Right lobe of liver (tissue), 6 donors: ENCODE results near the gene KDM4C. TPM values are rescaled to one million over a fixed set of nuclear protein-coding genes. Genes with fewer than 3 reads are reported as not detected.
A peak's percentile ranks its signal among the peaks of the same experiment; 100 is the strongest.

ENCODE experiments used
- ATAC-seq, 4 donors: fragments of 200-7000 bp; cut with Tn5 transposase; one replicate each; pipeline ENCODE4 v1.9.1; 2020; ENCODE audit warnings: mild to moderate bottlenecking in 4 of 4, moderate library complexity in 4 of 4
- DNase-seq, 3 donors: peaks; one replicate each; pipeline ENCODE4 v3.0.0-alpha.2; 2020
- H3K27ac ChIP-seq, 3 donors: fragments of 200-600 bp; one replicate each; pipeline ENCODE4 v1.8.0; 2022
- H3K27me3 ChIP-seq, 2 donors: fragments of 200-600 bp; one replicate each; pipeline ENCODE4 v1.8.0; 2022
- H3K36me3 ChIP-seq, 4 donors: fragments of 200-600 bp; sonication (generic) in 1 of 4; one replicate each; pipeline versions ENCODE4 v1.5.1 to v1.8.0; 2017 to 2022; ENCODE audit warnings: control low read depth in 1 of 4
- H3K4me1 ChIP-seq, 4 donors: fragments of 200-600 bp; sonication (generic) in 1 of 4; one replicate each; pipeline versions ENCODE4 v1.5.1 to v1.8.0; 2017 to 2022; ENCODE audit warnings: control low read depth in 1 of 4
- H3K4me3 ChIP-seq, 3 donors: fragments of 200-600 bp; one replicate each; pipeline ENCODE4 v1.8.0; 2022
- H3K9me3 ChIP-seq, 4 donors: fragments of 200-600 bp; sonication (generic) in 1 of 4; one replicate each; pipeline versions ENCODE4 v1.5.1 to v1.8.0; 2017 to 2022; ENCODE audit warnings: control low read depth in 1 of 4
- CTCF ChIP-seq, 4 donors: fragments of 200-600 bp in 3 of 4; fragments of 450-650 bp in 1 of 4; IDR thresholded peaks; one replicate each; pipeline versions ENCODE4 v1.5.1 to v1.8.0; 2016 to 2022; ENCODE audit warnings: antibody characterized with exemption in 4 of 4, mild to moderate bottlenecking in 2 of 4
- POLR2A ChIP-seq: fragments of 450-650 bp; IDR thresholded peaks from one replicate; pipeline ENCODE4 v1.6.1; 2017; ENCODE audit warnings: antibody characterized with exemption, mild to moderate bottlenecking
- WGBS: methylation state at CpG from one replicate; pipeline ENCODE4 v1.1.6; 2018; ENCODE audit warnings: low coverage, low lambda C conversion rate; ENCODE audit not compliant: insufficient coverage; ENCODE audit errors: missing lambda C conversion rate; 5-methylcytosine and 5-hydroxymethylcytosine counted together
- intact Hi-C, 2 donors: fragments of 100-400 bp; cut with DNase I; formaldehyde crosslinking; loops; one replicate each; pipeline versions ENCODE4 v1.11.2 to v1.14.1; 2022
- total RNA-seq, 6 experiments: library from RNA; depleted of rRNA in 2 of 6; stranded (reverse); fragments of >200 nt in 2 of 6; fragmentation: NEBNext Ultra II Directional in 3 of 6; extraction: Animal tissue kit (Norgen Biotek cat#: 25700) in 3 of 6; gene quantifications; one replicate each; pipeline versions ENCODE4 v1.1.0 to v1.2.4, GENCODE V29; 2016 to 2023
- donor health status: DM: no; HTN: yes; CAD: no.
- donor health status: DM: no; HTN: no; CAD: no.
- donor health status: DM: no; HTN: no; CAD: no.
- donor health status: DM: no; HTN: yes; CAD: no.
- donor health status: DM: no; HTN: yes; CAD: no.

Gene KDM4C
- total RNA-seq, 6 experiments from 2014 or later, result 14.1 to 20.9 (median 15.3) TPM

GRCh38 chr9:6960777-6961176 is 203.0 kb downstream of the KDM4C start:
- intact Hi-C loops, result no loop called here
- H3K4me3 ChIP-seq, result no peak overlapping the region
- H3K4me1 ChIP-seq, result no peaks in the 10 kb centered on the region
- H3K36me3 ChIP-seq, result peaks cover 0 to 5% (median 0%) of the 10 kb centered on the region in 4 donors
- H3K9me3 ChIP-seq, result no peaks in the 10 kb centered on the region
- no peak overlapping the region for H3K27ac ChIP-seq
- ATAC-seq (no peak), DNase-seq (no peak)
- 96% methylated on average over 3 of the region's 3 CpGs for WGBS
- H3K27me3 ChIP-seq, result no peaks in the 10 kb centered on the region
- TF ChIP-seq POLR2A (no peak), CTCF (IDR thresholded peaks at IDR 0.05) (no peak)

- DNase-seq, result no peak
- Histone ChIP-seq H3K4me1 (no peaks in the 10 kb centered on the region), H3K9me3 (no peaks in the 10 kb centered on the region), H3K27me3 (no peaks in the 10 kb centered on the region), H3K4me3 (no peak overlapping the region), H3K27ac (no peak overlapping the region), H3K36me3 (peaks cover 0 to 5% (median 0%) of the 10 kb centered on the region in 4 donors)
- peak in 1 of 4 donors; percentile 26 for ATAC-seq
- intact Hi-C loops, result no loop called here
- TF ChIP-seq CTCF (IDR thresholded peaks at IDR 0.05) (no peak), POLR2A (no peak)
- 77% methylated on average over 5 of the region's 5 CpGs for WGBS
These were observed 204.2 kb downstream of the KDM4C start for GRCh38 chr9:6961845-6962522.

GRCh38 chr9:6965566-6965965 is 207.8 kb downstream of the KDM4C start:
- H3K9me3 ChIP-seq, result no peaks in the 10 kb centered on the region
- DNase-seq (no peak), ATAC-seq (no peak)
- no peak overlapping the region for H3K27ac ChIP-seq
- no peaks in the 10 kb centered on the region for H3K4me1 ChIP-seq
- TF ChIP-seq CTCF (IDR thresholded peaks at IDR 0.05) (no peak), POLR2A (no peak)
- H3K4me3 ChIP-seq, result no peak overlapping the region
- 92% methylated on average over 1 of the region's 1 CpG for WGBS
- intact Hi-C loops, result no loop called here
- H3K36me3 ChIP-seq, result no peaks in the 10 kb centered on the region
- H3K27me3 ChIP-seq, result no peaks in the 10 kb centered on the region

- DNase-seq (no peak), ATAC-seq (peak in 1 of 4 donors; percentile 34)
- intact Hi-C loops, result no loop called here
- Histone ChIP-seq H3K4me3 (no peak overlapping the region), H3K9me3 (no peaks in the 10 kb centered on the region), H3K27ac (no peak overlapping the region), H3K36me3 (no peaks in the 10 kb centered on the region), H3K4me1 (no peaks in the 10 kb centered on the region), H3K27me3 (no peaks in the 10 kb centered on the region)
- TF ChIP-seq POLR2A (no peak), CTCF (IDR thresholded peaks at IDR 0.05) (no peak)
- WGBS, result 31% methylated on average over 3 of the region's 3 CpGs
These were observed 210.5 kb downstream of the KDM4C start for GRCh38 chr9:6968271-6968670.
